ENCODE results near the gene NFYC. TPM values are rescaled to one million over a fixed set of nuclear protein-coding genes. Genes with fewer than 3 reads are reported as not detected.

Gene NFYC
- total and polyA plus RNA-seq, 2 of the 8 experiments (the other 6 are each of a cell fraction or from before 2014, with no cell fraction given) = 54.1 to 124 TPM

- Histone ChIP-seq H3K9me3 (ENCODE audit: insufficient read depth in 2 of 2, low read depth in 1 of 2, low read length in 1 of 2) (no peaks in the 10 kb centered on the region), H3K36me3 (ENCODE audit: control insufficient read depth in 2 of 4, insufficient read depth in 4 of 4, low read length in 3 of 4) (peaks cover 0 to 8% (median 0%) of the 10 kb centered on the region in 4 experiments; a peak in 3 of 8 replicates), H3K18ac (ENCODE audit: extremely low read depth, low read length) (no peak overlapping the region), H3K14ac (ENCODE audit: insufficient read length) (no peak overlapping the region), H3K56ac (replicated peaks; ENCODE audit: insufficient read length, low read depth, low read length) (no peak overlapping the region), H3K4me2 (ENCODE audit: insufficient read depth in 1 of 2, low read depth in 2 of 2, low read length in 2 of 2) (no peak overlapping the region), H4K20me1 (replicated peaks in 1 of 2; ENCODE audit: control insufficient read depth in 1 of 2, insufficient read depth in 2 of 2, low read length in 2 of 2) (no peaks in the 10 kb centered on the region), H2BK15ac (ENCODE audit: low read length) (no peak overlapping the region), H3K79me2 (ENCODE audit: control insufficient read depth in 1 of 2, insufficient read depth in 2 of 2, low read length in 2 of 2) (peaks cover 8 to 93% of the 10 kb centered on the region in 2 experiments; a peak in 3 of 4 replicates), H4K8ac (ENCODE audit: extremely low read depth, insufficient read depth, low read length) (no peak overlapping the region), H3K4me1 (replicated peaks in 1 of 4; ENCODE audit: control insufficient read depth in 3 of 4, insufficient read depth in 4 of 4, low read length in 3 of 4) (peaks cover 0 to 3% (median 1%) of the 10 kb centered on the region in 4 experiments; a peak in 3 of 7 replicates), H2AK5ac (ENCODE audit: low read depth, low read length) (no peak overlapping the region), H3K4ac (replicated peaks; ENCODE audit: insufficient read length, low read depth, low read length) (no peak overlapping the region), H2BK20ac (ENCODE audit: low read length) (no peak overlapping the region), H3K79me1 (ENCODE audit: low read depth, low read length) (peaks cover 6% of the 10 kb centered on the region; the same call in 1 of the 2 replicates), H2AFZ (ENCODE audit: low read length) (no peak overlapping the region), H3K23me2 (ENCODE audit: low read depth, low read length) (no peaks in the 10 kb centered on the region), H2BK12ac (ENCODE audit: low read depth, low read length) (no peak overlapping the region), H3K9ac (replicated peaks in 1 of 4; ENCODE audit: extremely low read depth in 1 of 4, low read depth in 3 of 4, low read length in 3 of 4) (no peak overlapping the region), H4K91ac (replicated peaks; ENCODE audit: insufficient read length, low read length) (no peak overlapping the region), H4K5ac (ENCODE audit: insufficient read length, low read depth, low read length) (no peak overlapping the region), H3K23ac (ENCODE audit: insufficient read length) (no peak overlapping the region), H3K27me3 (replicated peaks in 1 of 4; ENCODE audit: control insufficient read depth in 3 of 4, extremely low read depth in 1 of 4, insufficient read depth in 3 of 4, low read length in 3 of 4) (no peaks in the 10 kb centered on the region), H2BK120ac (replicated peaks; ENCODE audit: low read depth, low read length) (no peak overlapping the region), H3K4me3 (ENCODE audit: extremely low read depth in 1 of 4, insufficient read depth in 2 of 4, low read depth in 3 of 4, low read length in 4 of 4) (no peak overlapping the region), H3K27ac (ENCODE audit: low read depth, low read length) (no peak overlapping the region), H2BK5ac (ENCODE audit: low read depth, low read length) (no peak overlapping the region)
- DNase-seq (ENCODE audit: low read depth in 1 of 2, low spot score in 2 of 2) (no peak), FAIRE-seq (no peak)
- 92% methylated on average over 4 of the region's 4 CpGs; no CpG with 5 or more reads in 1 of the 2 experiments for WGBS, 2 experiments (ENCODE audit: extremely low coverage in 1 of 2, insufficient coverage in 1 of 2, insufficient read length in 1 of 2, insufficient replicate concordance in 2 of 2, low coverage in 1 of 2, low lambda C conversion rate in 2 of 2, missing lambda C conversion rate in 1 of 2)
- CTCF ChIA-PET (ENCODE audit: partially characterized antibody) = interaction anchor here (1.4 to 2.1 kb wide), 2 partner anchors 11 to 26 kb away, joined by 3 to 6 read pairs; no protein-coding TSS in a partner anchor
- POLR2A ChIA-PET (ENCODE audit: partially characterized antibody) = interaction anchor here (2.3 to 17.0 kb wide), 2 partner anchors 11 to 24 kb away, joined by 6 to 293 read pairs; partner anchors contain the start of gene NFYC
- TF ChIP-seq USF2 (IDR thresholded peaks at IDR 0.05; ENCODE audit: low read length) (no peak), EZH2 (IDR thresholded peaks at IDR 0.05; ENCODE audit: low read depth, low read length, severe bottlenecking) (no peak), CHD2 (IDR thresholded peaks at IDR 0.05; ENCODE audit: low read length) (no peak), TCF12 (IDR thresholded peaks at IDR 0.05; ENCODE audit: low read depth, low read length) (no peak), SP2 (IDR thresholded peaks at IDR 0.05; ENCODE audit: low read length) (no peak), CREB1 (IDR thresholded peaks at IDR 0.05) (no peak), ASH2L (IDR thresholded peaks at IDR 0.05; ENCODE audit: low read length) (no peak), RXRA (IDR thresholded peaks at IDR 0.05; ENCODE audit: insufficient read depth, low read depth, low read length) (no peak), SIX5 (IDR thresholded peaks at IDR 0.05; ENCODE audit: low read depth, low read length) (no peak), CTCF (IDR thresholded peaks at IDR 0.05; ENCODE audit: control extremely low read depth in 1 of 3, insufficient read depth in 1 of 3, low read depth in 1 of 3, low read length in 3 of 3) (no peak)
These were observed 24.1 kb downstream of the NFYC start for GRCh38 chr1:40715491-40716059.
